Stomach (tissue), 9 donors: ENCODE data around the gene ACP4. TPM values are rescaled to one million over a fixed set of nuclear protein-coding genes. Genes with fewer than 3 reads are reported as not detected.

Source experiments
- DNase-seq, 2 donors: peaks; one replicate each; pipeline versions ENCODE4 v3.0.0 to v3.0.0-alpha.2; 2013 to 2019
- H3K27ac ChIP-seq, 5 donors: fragments of 200-600 bp in 4 of 5; sonication (generic) in 4 of 5; one replicate each; pipeline ENCODE4 v1.5.1; 2013 to 2019; ENCODE audit warnings: mild to moderate bottlenecking in 1 of 5, moderate library complexity in 1 of 5
- H3K27me3 ChIP-seq, 3 donors: fragments of 200-600 bp; sonication (generic); one replicate each; pipeline ENCODE4 v1.5.1; 2017 to 2019; ENCODE audit warnings: mixed run types in 1 of 3
- H3K36me3 ChIP-seq, 4 donors: fragments of 200-600 bp; sonication (generic); 1 replicate in 3 of 4; 2 replicates in 1 of 4; pipeline ENCODE4 v1.5.1; 2016 to 2019
- H3K4me1 ChIP-seq, 4 donors: fragments of 200-600 bp; sonication (generic); one replicate each; pipeline ENCODE4 v1.5.1; 2016 to 2019
- H3K4me3 ChIP-seq, 4 donors: fragments of 200-600 bp; sonication (generic) in 3 of 4; one replicate each; pipeline ENCODE4 v1.5.1; 2016 to 2019; ENCODE audit warnings: mild to moderate bottlenecking in 1 of 4
- H3K9me3 ChIP-seq, 4 donors: fragments of 200-600 bp; sonication (generic); one replicate each; pipeline ENCODE4 v1.5.1; 2016 to 2019
- CTCF ChIP-seq, 7 experiments: fragments of 450-650 bp in 4 of 7; fragments of 200-600 bp in 3 of 7; sonication (generic) in 3 of 7; IDR thresholded peaks; one replicate each; pipeline ENCODE4 v1.5.1; 2016 to 2019; ENCODE audit warnings: antibody characterized with exemption in 7 of 7, control low read depth in 2 of 7, mild to moderate bottlenecking in 1 of 7
- EP300 ChIP-seq: sonication (generic); formaldehyde crosslinking; IDR thresholded peaks from one replicate; pipeline ENCODE4 v1.6.1; 2017; ENCODE audit warnings: antibody characterized with exemption
- POLR2A ChIP-seq, 4 donors: fragments of 450-650 bp; IDR thresholded peaks; one replicate each; pipeline ENCODE4 v1.6.1; 2016; ENCODE audit warnings: antibody characterized with exemption in 4 of 4, control low read depth in 2 of 4, mild to moderate bottlenecking in 1 of 4, moderate library complexity in 1 of 4
- POLR2AphosphoS5 ChIP-seq, 3 donors: sonication (generic); formaldehyde crosslinking; IDR thresholded peaks; one replicate each; pipeline ENCODE4 v1.6.1; 2016; ENCODE audit warnings: antibody characterized with exemption in 3 of 3
- WGBS, 5 donors: extraction: QIAGEN DNeasy Blood & Tissue Kit in 3 of 5; methylation state at CpG; one replicate each; pipeline versions ENCODE4 v1.1.5 to v1.1.7; 2013 to 2018; 5-methylcytosine and 5-hydroxymethylcytosine counted together
- intact Hi-C: fragments of 100-400 bp; cut with DNase I; formaldehyde crosslinking; loops from one replicate; pipeline ENCODE4 v1.15.1; 2023; ENCODE audit warnings: low total_unique reads
- polyA plus RNA-seq, 3 donors: library from polyadenylated mRNA; stranded (reverse); fragments of 200-250 nt; gene quantifications; one replicate each; pipeline ENCODE4 v1.2.3, GENCODE V29; 2013
- total RNA-seq, 5 donors: library from RNA; depleted of rRNA; stranded (reverse); fragments of >200 nt; gene quantifications; one replicate each; pipeline versions ENCODE4 v1.1.0 to v1.2.3, GENCODE V29; 2014 to 2016
- donor health status: healthy with polysubstance abuse.
- donor health status: Bipolar disorder and iron deficiency.
- donor health status: healthy.

The ACP4 gene
- total and polyA plus RNA-seq, 8 donors, result not detected

- H3K4me3 ChIP-seq, result no peak overlapping the region
- H3K9me3 ChIP-seq, result no peaks in the 10 kb centered on the region
- TF ChIP-seq POLR2A (IDR thresholded peaks at IDR 0.05), result no peak
- intact Hi-C loops, result no loop called here
- peaks cover 16 to 25% (median 21%) of the 10 kb centered on the region in 4 donors for H3K4me1 ChIP-seq
- 86 to 89% (median 87%) methylated on average over 11 to 21 of the region's 21 CpGs for WGBS, 5 donors
- no peak overlapping the region for H3K27ac ChIP-seq
- H3K27me3 ChIP-seq, result no peaks in the 10 kb centered on the region
- no peak for DNase-seq
- peaks cover 17 to 67% (median 63%) of the 10 kb centered on the region in 4 donors for H3K36me3 ChIP-seq
These were observed 8.7 kb downstream of the ACP4 start for GRCh38 chr19:50798659-50799546.

DNA sequence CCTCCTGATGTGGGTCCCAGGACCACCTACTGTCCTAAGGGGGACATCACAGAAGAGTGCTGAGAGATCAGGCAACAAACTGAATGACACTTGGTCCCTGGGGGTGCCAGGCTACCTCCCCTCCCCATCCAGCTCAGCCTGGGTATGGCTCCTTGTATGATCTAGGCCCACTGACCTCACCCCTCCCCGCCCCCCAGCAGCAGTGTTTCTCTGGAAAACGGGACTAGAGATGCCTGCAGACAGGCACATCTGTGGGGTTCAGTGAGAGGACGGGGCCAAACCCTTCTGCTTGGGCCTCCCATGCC, 9.3 kb downstream of the ACP4 start:
- no peaks in the 10 kb centered on the region for H3K9me3 ChIP-seq
- DNase-seq, result no peak
- no peaks in the 10 kb centered on the region for H3K27me3 ChIP-seq
- H3K36me3 ChIP-seq, result peaks cover 17 to 67% (median 63%) of the 10 kb centered on the region in 4 donors
- peaks cover 18 to 28% (median 22%) of the 10 kb centered on the region in 4 donors for H3K4me1 ChIP-seq
- TF ChIP-seq POLR2AphosphoS5 (IDR thresholded peaks at IDR 0.05) (no peak), POLR2A (IDR thresholded peaks at IDR 0.05) (no peak), EP300 (no peak), CTCF (IDR thresholded peaks at IDR 0.05) (no peak)
- no peak overlapping the region for H3K4me3 ChIP-seq
- H3K27ac ChIP-seq, result no peak overlapping the region
- 69 to 87% (median 83%) methylated on average over 3 of the region's 3 CpGs for WGBS, 5 donors
- intact Hi-C loops, result no loop called here

GRCh38 chr19:50801107-50801506, 10.9 kb downstream of the ACP4 start:
- H3K9me3 ChIP-seq, result no peaks in the 10 kb centered on the region
- no peak for TF ChIP-seq EP300
- TF ChIP-seq CTCF (IDR thresholded peaks at IDR 0.05), result no peak
- H3K4me1 ChIP-seq, result peaks cover 18 to 36% (median 27%) of the 10 kb centered on the region in 4 donors
- peaks cover 17 to 59% (median 57%) of the 10 kb centered on the region in 4 donors for H3K36me3 ChIP-seq
- no peak overlapping the region for H3K27ac ChIP-seq
- no peak overlapping the region for H3K4me3 ChIP-seq
- no peak for DNase-seq
- intact Hi-C loops, result no loop called here
- no peaks in the 10 kb centered on the region for H3K27me3 ChIP-seq
- WGBS, 5 donors, result 71 to 88% (median 85%) methylated on average over 8 of the region's 8 CpGs

- peak overlapping the region; percentile 79 to 97 (median 84) for H3K4me3 ChIP-seq
- peak in 1 of 2 donors; percentile 67 for DNase-seq
- peak overlapping the region; percentile 90 to 98 (median 96) for H3K27ac ChIP-seq
- intact Hi-C loops, result no loop called here
- TF ChIP-seq CTCF (IDR thresholded peaks at IDR 0.05), result no peak
- no peak for TF ChIP-seq EP300
- no peak for TF ChIP-seq POLR2A (IDR thresholded peaks at IDR 0.05)
- TF ChIP-seq POLR2AphosphoS5 (IDR thresholded peaks at IDR 0.05), result no peak
- peaks cover 18 to 36% (median 27%) of the 10 kb centered on the region in 4 donors for H3K4me1 ChIP-seq
- WGBS, 5 donors, result 0 to 1% (median 0%) methylated on average over 25 to 40 of the region's 40 CpGs
- H3K36me3 ChIP-seq, result peaks cover 5 to 32% (median 30%) of the 10 kb centered on the region in 4 donors
- no peaks in the 10 kb centered on the region for H3K9me3 ChIP-seq
- no peaks in the 10 kb centered on the region for H3K27me3 ChIP-seq
These were observed 13.6 kb downstream of the ACP4 start for GRCh38 chr19:50803633-50804419.
